ENCODE results near the gene NFE2L2. TPM values are rescaled to one million over a fixed set of nuclear protein-coding genes. Genes with fewer than 3 reads are reported as not detected.
A peak's percentile ranks its signal among the peaks of the same experiment; 100 is the strongest.
"Not testable (repeated sequence)": the region's sequence is repeated elsewhere in the genome, so short reads cannot be mapped to it uniquely, and the experiment has no call there.

NFE2L2 gene
- total RNA-seq, 1 experiment from 2014 or later, result 80.0 TPM

DNA sequence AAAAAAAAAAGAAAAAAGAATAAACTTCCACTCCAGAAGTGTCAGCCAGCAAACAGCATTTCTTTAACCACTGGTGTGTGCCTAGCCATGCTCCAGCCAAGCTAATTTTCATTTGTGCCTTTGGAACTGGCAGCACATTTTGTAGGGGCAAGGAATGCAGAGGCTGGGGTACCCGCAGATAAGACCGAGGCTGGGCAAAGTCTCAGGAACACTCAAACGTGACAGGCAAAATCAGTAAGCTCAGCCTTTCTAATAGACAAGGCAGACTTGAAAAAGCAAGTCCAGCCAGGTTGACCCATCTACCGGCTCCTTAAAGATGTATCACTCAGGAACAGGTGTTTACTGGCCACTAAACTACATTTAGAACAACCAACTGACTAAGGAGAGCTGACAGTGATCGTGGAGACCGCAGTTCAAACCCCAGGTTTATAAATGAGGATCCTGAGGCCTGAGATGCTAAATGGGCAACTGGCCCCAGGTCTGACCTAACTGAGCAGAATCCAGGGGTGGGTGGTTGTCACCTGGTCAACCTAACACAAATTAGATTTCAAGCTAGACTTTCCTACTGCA, 16.7 kb downstream of the NFE2L2 start:
- no peaks in the 10 kb centered on the region for H3K9me3 ChIP-seq (ENCODE audit: low read depth, low read length, poor library complexity, severe bottlenecking)
- no TSS peak for BruUV-seq (replicated peaks)
- peaks cover 45% of the 10 kb centered on the region for H3K4me1 ChIP-seq (ENCODE audit: insufficient read depth, low read length, poor library complexity, severe bottlenecking)
- TF ChIP-seq EZH2 (IDR thresholded peaks at IDR 0.05; ENCODE audit: borderline replicate concordance, low read depth, low read length, poor library complexity, severe bottlenecking), result no peak
- intact Hi-C loops (cut with micrococcal nuclease; ENCODE audit: unreplicated experiment), result no loop called here
- H3K36me3 ChIP-seq (ENCODE audit: insufficient read depth, low read length, poor library complexity, severe bottlenecking), result no peaks in the 10 kb centered on the region
- no peaks in the 10 kb centered on the region for H3K27me3 ChIP-seq (replicated peaks; ENCODE audit: insufficient read depth, low read depth, low read length, poor library complexity)
- H3K27ac ChIP-seq (ENCODE audit: low read depth, low read length, poor library complexity, severe bottlenecking), result no peak overlapping the region
- H3K4me3 ChIP-seq (ENCODE audit: low read depth, low read length, poor library complexity, severe bottlenecking), result no peak overlapping the region
- DNase-seq (ENCODE audit: low spot score), result no peak
- ChIA-PET POLR2A (ENCODE audit: low non-redundant PET) (no interaction called here), CTCF (no interaction called here)

DNA sequence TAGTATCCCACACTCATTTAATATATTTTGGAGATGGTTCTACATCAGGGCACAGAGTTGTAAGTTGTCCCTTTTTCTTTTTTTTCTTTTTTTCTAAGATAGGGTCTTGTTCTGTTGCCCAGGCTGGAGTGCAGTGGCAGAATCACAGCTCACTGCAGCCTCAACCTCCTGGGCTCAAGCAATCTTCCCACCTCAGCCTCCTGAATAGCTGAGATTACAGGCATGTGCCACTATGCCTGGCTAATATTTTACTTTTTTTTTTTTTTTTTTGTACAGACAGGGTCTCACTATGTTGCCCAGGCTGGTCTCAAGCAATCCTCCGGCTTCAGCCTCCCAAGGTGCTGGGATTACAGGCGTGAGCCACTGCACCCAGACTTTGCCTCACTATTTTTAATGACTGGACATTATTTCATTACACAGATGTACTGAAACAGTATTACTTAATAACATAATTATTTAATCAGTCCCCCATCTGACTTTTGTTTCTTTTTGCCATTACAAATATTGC, 17.9 kb downstream of the NFE2L2 start:
- H3K4me3 ChIP-seq (ENCODE audit: low read depth, low read length, poor library complexity, severe bottlenecking); CTCF ChIA-PET; H3K9me3 ChIP-seq (ENCODE audit: low read depth, low read length, poor library complexity, severe bottlenecking); H3K27me3 ChIP-seq (replicated peaks; ENCODE audit: insufficient read depth, low read depth, low read length, poor library complexity); intact Hi-C loops (cut with micrococcal nuclease; ENCODE audit: unreplicated experiment); BruUV-seq (replicated peaks); DNase-seq (ENCODE audit: low spot score); H3K36me3 ChIP-seq (ENCODE audit: insufficient read depth, low read length, poor library complexity, severe bottlenecking): not testable (repeated sequence)
- POLR2A ChIA-PET (ENCODE audit: low non-redundant PET), result interaction anchor here (0.7 kb wide), 1 partner anchor 1142 kb away, joined by 3 read pairs; no protein-coding TSS in a partner anchor
- Histone ChIP-seq H3K27ac (ENCODE audit: low read depth, low read length, poor library complexity, severe bottlenecking) (peak overlapping the region; percentile 68), H3K4me1 (ENCODE audit: insufficient read depth, low read length, poor library complexity, severe bottlenecking) (peaks cover 45% of the 10 kb centered on the region)

DNA sequence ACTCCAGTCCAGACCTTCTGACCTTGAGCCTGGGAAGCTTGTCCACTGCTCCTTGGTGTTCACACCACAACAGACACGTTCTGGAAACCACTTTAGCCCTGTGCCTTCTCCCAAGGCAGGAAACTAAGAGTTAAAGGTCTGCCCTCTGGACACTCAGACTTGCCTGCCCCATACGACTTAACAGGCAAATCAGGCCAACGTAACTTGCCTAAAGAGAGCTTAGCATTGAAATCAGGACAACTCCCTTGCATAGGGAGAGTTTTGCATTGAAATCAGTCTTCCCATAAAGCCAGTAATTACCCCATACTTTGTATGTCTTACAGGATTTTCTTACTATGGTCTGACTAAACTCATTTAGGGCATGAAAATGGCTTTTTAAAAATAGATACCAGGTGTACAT, 18.5 kb downstream of the NFE2L2 start:
- Histone ChIP-seq H3K27me3 (replicated peaks; ENCODE audit: insufficient read depth, low read depth, low read length, poor library complexity) (no peaks in the 10 kb centered on the region), H3K4me3 (ENCODE audit: low read depth, low read length, poor library complexity, severe bottlenecking) (no peak overlapping the region), H3K36me3 (ENCODE audit: insufficient read depth, low read length, poor library complexity, severe bottlenecking) (no peaks in the 10 kb centered on the region), H3K27ac (ENCODE audit: low read depth, low read length, poor library complexity, severe bottlenecking) (peak overlapping the region; percentile 68), H3K9me3 (ENCODE audit: low read depth, low read length, poor library complexity, severe bottlenecking) (no peaks in the 10 kb centered on the region), H3K4me1 (ENCODE audit: insufficient read depth, low read length, poor library complexity, severe bottlenecking) (peaks cover 51% of the 10 kb centered on the region)
- TF ChIP-seq, protein P1, sequence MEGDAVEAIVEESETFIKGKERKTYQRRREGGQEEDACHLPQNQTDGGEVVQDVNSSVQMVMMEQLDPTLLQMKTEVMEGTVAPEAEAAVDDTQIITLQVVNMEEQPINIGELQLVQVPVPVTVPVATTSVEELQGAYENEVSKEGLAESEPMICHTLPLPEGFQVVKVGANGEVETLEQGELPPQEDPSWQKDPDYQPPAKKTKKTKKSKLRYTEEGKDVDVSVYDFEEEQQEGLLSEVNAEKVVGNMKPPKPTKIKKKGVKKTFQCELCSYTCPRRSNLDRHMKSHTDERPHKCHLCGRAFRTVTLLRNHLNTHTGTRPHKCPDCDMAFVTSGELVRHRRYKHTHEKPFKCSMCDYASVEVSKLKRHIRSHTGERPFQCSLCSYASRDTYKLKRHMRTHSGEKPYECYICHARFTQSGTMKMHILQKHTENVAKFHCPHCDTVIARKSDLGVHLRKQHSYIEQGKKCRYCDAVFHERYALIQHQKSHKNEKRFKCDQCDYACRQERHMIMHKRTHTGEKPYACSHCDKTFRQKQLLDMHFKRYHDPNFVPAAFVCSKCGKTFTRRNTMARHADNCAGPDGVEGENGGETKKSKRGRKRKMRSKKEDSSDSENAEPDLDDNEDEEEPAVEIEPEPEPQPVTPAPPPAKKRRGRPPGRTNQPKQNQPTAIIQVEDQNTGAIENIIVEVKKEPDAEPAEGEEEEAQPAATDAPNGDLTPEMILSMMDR (conservative IDR thresholded peaks at IDR 0.05; ENCODE audit: low read depth, low read length), result no peak
- no peak for TF ChIP-seq EZH2 (IDR thresholded peaks at IDR 0.05; ENCODE audit: borderline replicate concordance, low read depth, low read length, poor library complexity, severe bottlenecking)
- CTCF ChIA-PET, result no interaction called here
- BruUV-seq (replicated peaks), result no TSS peak
- DNase-seq (ENCODE audit: low spot score), result no peak
- intact Hi-C loops (cut with micrococcal nuclease; ENCODE audit: unreplicated experiment), result no loop called here
- POLR2A ChIA-PET (ENCODE audit: low non-redundant PET), result no interaction called here

DNA sequence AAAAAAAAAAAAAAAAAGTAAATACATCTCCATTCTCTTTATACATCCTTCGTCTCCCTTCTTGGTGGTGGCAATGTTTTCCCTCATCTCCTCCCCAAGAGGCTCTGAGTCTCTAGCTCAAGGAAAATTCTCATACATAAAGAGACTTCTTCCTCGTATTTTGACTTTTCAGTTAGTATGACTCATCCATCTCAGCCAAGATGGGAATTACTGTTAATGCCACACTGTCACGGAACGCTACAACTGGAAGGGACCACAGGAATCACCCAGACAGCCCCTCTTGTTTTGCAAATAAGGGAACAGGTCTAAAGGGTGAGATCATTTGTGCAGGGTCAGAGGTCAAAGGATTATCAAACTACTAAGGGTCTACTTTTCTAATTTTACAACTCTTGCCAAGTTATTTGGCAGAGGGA, 19.5 kb downstream of the NFE2L2 start:
- DNase-seq (ENCODE audit: low spot score), result peak; percentile 78
- no TSS peak for BruUV-seq (replicated peaks)
- Histone ChIP-seq H3K27ac (ENCODE audit: low read depth, low read length, poor library complexity, severe bottlenecking) (peak overlapping the region; percentile 68), H3K27me3 (replicated peaks; ENCODE audit: insufficient read depth, low read depth, low read length, poor library complexity) (no peaks in the 10 kb centered on the region), H3K9me3 (ENCODE audit: low read depth, low read length, poor library complexity, severe bottlenecking) (no peaks in the 10 kb centered on the region), H3K4me1 (ENCODE audit: insufficient read depth, low read length, poor library complexity, severe bottlenecking) (peaks cover 61% of the 10 kb centered on the region), H3K36me3 (ENCODE audit: insufficient read depth, low read length, poor library complexity, severe bottlenecking) (no peaks in the 10 kb centered on the region), H3K4me3 (ENCODE audit: low read depth, low read length, poor library complexity, severe bottlenecking) (no peak overlapping the region)
- ChIA-PET POLR2A (ENCODE audit: low non-redundant PET) (no interaction called here), CTCF (no interaction called here)
- TF ChIP-seq, protein P1 (conservative IDR thresholded peaks at IDR 0.05; ENCODE audit: low read depth, low read length), result no peak
- no peak for TF ChIP-seq EZH2 (IDR thresholded peaks at IDR 0.05; ENCODE audit: borderline replicate concordance, low read depth, low read length, poor library complexity, severe bottlenecking)
- intact Hi-C loops (cut with micrococcal nuclease; ENCODE audit: unreplicated experiment), result no loop called here

Data from A673 (cell line).